NCI-H2196 (cell line): ENCODE measurements around the gene ANKRD11.
"Not testable (repeated sequence)": the region's sequence is repeated elsewhere in the genome, so short reads cannot be mapped to it uniquely, and the experiment has no call there.

Source experiments
- DNase-seq: peaks from one replicate; lab custom pipeline; 2025; ENCODE audit not compliant: unreplicated experiment; lab: John Stamatoyannopoulos, UW

ANKRD11 gene

DNA sequence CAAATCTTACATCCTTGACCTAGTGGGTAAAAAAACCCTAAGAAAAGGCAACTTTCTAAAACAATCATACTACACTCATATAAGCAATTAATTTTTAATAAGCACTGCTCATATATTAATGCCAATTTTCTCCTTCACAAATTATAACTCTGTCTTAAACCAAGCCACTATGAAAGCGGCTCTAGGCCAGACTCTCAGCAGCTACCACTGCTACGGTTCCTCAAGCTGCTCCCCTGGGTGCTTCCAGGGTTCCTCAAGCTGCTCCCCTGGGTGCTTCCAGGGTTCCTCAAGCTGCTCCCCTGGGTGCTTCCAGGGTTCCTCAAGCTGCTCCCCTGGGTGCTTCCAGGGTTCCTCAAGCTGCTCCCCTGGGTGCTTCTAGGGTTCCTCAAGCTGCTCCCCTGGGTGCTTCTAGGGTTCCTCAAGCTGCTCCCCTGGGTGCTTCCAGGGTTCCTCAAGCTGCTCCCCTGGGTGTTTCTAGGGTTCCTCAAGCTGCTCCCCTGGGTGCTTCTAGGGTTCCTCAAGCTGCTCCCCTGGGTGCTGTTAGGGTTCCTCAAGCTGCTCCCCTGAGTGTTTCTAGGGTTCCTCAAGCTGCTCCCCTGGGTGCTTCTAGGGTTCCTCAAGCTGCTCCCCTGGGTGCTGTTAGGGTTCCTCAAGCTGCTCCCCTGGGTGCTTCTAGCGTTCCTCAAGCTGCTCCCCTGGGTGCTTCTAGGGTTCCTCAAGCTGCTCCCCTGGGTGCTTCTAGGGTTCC, 35.8 kb downstream of the ANKRD11 start:
- DNase-seq = not testable (repeated sequence)

DNA sequence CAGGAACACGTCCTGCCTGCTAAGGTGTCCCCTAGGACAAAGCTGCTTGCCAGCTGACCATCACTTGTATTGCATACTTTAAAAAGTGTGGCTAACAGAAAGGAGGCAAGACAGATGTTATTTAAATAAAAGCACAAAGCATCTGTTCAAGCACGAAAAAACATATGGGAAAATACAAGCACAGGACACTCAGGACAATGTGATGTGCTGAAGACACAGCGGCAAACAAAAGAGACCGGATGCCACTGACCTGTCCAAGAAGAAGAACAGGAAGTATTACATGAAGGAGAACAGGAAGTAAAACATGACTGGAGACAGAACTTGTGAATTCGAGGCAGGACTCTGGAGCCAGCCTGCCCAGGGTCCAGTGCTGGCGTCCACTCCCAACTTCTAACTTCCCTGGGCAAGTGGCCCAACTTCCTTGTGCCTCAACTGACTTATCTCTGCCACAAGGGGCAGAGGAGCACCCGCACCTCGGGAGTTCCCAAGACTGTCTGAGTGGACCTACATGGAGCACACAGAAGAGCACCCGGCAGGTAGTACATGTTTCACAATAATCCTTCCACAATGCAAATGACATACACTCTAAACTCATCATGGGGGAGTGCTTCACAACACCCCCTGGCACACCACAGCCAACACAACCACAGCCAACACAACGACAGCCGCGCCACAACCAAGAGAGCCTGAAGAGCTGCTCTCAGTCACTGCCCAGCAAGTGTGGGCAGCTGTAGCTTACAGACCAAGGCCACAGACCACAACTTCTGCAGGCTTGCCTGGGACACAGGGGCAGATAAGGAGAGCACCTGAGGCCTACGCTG, 36.6 kb downstream of the ANKRD11 start:
- DNase-seq = no peak

- DNase-seq = no peak
Observed at GRCh38 chr16:89452925-89453324, 37.4 kb downstream of the ANKRD11 start.

GRCh38 chr16:89452241-89452640, 38.1 kb downstream of the ANKRD11 start:
- no peak for DNase-seq

DNA sequence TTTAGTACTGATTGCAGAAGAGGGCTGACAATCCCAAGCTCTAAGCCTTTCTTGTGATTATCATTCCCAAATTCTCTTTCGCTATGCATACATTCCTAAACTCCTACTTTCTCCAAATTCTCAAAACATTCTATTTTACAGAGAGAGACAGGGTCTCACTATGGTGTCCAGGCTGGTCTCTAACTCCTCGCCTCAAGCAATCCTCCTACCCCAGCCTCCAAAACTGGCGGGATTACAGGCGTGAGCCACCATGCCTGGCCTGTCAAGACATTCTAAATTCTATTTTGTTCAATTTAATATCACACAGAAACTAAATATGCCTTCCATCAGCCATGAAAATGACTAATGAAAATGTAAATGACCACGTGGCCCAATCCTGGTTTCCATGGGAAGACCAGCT, 39.8 kb downstream of the ANKRD11 start:
- DNase-seq = no peak

- no peak for DNase-seq
Observed at GRCh38 chr16:89449726-89450335, 40.5 kb downstream of the ANKRD11 start.

DNA sequence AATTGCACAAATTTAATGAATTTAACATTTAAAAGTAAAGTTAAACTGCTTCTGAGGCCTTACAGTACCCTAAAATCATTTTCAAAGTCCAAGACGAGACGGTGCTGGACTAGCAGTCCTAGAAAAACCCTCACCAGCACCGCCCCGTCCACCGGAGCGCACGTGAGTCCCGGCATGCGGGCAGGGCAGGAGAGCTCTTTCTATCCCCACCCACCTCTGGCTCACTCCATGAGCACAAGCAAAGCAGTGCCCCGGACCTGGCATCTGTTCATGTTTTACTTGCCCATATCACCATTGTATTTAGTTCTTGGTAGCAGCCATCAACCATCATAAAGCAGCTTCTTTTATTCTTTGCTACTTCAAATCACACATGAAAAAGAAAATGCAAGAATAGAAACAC, 41.7 kb downstream of the ANKRD11 start:
- no peak for DNase-seq

DNA sequence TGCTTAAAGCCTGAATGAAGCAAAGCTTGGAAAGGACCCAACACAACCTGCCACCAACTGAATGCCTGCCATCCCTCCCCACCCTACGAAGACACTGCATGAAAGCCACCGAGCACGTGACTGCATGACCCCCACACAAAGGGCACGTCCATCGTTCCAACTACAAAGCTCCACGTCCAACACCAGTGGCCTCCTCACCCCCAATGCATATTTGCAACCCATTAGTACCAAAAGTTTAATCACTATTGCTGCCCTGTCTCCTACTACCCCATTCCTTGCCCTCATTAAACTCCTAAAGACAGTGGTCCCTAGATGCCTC, 43.4 kb downstream of the ANKRD11 start:
- DNase-seq = no peak

DNA sequence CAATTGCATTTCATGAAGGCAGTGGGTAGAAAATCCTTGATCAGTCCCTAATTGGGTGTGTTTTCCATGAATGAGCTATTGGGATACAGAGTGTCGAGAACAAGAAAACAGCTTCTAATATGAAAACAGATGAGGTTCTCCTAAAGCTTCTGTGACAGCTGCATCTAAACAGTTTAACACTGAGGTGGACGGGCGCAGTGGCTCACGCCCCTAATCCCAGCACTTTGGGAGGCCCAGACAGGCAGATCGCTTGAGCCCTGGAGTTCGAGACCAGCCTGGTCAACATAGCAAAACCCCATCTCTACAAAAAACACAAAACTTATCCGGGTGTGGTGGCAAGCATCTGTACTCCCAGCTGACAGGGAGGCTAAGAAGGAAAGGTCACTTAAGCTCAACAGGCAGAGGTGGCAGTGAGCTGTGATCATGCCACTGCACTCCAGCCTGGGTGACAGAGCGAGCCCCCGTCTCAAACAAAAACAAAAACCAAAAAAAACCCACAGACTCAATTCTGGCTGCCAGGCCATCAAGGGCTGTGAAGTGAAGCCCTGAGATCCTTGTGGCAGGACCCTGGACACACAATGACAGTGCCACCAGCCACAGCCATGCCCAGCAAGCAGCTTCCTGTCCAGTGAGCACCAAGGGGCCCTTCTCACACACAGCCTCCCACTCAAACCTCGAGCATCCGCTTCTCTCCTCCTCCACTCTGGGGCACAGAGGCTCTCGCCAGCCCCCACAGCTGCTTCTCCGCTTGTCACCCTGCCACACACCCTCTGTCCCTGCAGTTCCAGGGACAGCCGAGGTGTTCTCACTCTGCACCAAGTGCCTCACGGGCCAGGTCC, 44.0 kb downstream of the ANKRD11 start:
- DNase-seq = no peak

- DNase-seq = no peak
Observed at GRCh38 chr16:89445166-89445565, 45.2 kb downstream of the ANKRD11 start.

DNA sequence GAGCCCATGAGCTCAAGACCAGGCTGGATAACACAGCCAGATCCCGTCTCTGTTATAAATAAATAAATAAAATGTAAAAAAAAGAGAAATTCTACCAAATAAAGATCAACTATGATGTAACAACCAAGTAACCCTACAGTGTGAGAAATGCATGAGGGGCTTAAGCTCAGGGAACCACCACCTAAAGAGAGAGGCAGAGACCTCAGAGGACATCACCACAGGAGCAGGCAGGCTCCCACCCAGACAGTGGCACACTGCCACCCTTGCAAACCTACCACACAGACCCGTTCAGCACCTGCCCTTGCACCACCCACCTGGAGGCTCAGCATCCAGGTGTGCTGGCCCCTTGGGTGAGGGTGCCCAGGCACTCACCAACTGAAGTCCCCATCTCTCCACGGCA, 45.6 kb downstream of the ANKRD11 start:
- no peak for DNase-seq

GRCh38 chr16:89444151-89444723, 46.1 kb downstream of the ANKRD11 start:
- no peak for DNase-seq

DNA sequence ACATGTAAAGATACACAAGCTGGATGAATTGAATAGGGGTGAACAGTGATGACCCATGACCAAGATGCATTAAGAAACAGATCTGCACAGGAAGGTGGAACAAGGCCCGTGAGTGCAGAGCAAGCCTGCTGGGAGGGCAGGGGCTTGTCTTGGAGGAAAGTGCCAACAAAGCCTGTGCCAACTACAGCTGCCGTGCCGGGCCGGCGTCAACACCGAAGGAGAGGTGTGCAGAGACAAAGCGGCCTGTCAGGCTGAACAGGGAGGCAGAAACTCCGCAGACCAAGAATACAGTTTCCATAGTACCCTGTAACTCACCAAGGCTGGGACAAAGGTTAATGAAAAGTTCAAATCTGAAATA, 46.7 kb downstream of the ANKRD11 start:
- no peak for DNase-seq

- DNase-seq = peak; percentile 22
Observed at GRCh38 chr16:89442990-89443726, 47.2 kb downstream of the ANKRD11 start.

GRCh38 chr16:89442588-89442987, 47.8 kb downstream of the ANKRD11 start:
- DNase-seq = no peak

DNA sequence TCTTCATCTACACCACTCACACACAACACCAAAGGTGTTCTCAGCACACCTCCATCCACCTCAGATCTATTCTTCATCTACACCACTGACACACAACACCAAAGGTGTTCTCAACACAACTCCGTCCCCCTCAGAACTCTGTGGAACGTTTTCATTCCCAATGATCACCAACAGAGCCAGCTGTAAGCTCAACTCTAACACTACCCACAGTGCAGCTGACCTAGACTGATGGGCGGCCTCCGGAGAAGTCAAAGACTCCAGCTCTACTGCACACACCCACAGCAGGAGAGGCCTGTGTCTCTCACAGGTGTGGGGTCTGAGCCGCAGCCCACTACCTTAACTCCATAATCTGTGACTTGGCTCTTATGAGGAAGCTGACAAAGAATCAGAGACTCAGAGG, 50.7 kb downstream of the ANKRD11 start:
- DNase-seq = no peak

GRCh38 chr16:89437991-89438390, 52.4 kb downstream of the ANKRD11 start:
- no peak for DNase-seq

DNA sequence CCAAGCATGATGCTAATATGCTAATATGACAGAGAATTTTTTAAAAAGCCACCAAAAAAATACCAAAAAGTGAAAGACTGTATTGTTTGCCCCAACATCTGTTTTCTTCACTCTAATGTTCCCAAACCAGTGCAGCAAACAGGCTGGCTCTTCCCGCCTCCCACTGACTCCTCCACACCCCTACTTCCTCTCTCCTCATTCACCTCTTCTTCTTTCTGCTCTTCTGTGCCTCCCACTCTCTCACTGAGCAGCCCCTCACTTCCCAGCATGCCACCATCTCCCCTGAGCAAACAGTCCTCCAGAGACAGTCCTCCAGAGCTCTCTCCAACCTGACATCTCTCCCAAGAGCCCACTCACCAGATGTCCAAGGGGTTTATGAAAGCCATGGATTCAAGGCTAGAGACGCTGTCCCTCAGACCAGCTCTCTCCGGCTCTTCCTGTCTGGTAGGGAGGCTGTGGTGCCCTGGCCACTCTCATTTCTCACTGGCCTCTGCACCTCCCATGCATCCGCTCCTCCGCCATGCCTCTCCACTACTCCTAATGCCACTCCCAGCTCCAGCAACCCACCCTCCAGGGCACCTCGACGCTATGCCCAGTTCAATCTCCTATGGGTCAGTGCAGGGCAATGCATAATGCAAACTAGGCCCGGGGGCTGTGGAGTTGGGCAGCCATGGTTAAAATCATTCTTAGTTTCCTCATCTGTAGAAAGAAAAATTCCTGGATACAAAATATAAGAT, 52.9 kb downstream of the ANKRD11 start:
- DNase-seq = no peak

DNA sequence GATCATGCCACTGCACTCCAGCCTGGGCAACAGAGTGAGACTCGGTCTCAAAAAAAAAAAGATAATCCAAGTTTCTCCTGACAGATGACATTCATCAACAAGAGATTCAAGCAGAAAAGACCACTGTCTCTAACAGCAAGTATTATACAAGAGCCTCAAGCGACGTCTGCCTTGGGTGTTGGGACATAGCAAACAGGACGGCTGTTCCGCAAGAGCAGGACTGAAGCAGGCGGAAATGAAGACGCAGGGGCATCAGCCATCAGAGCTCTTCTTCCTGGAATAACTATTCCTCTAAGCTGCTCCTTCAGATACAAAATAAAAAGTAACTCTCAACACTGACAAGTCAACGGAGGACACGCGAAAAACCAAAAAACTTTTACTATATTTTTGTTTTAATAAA, 54.0 kb downstream of the ANKRD11 start:
- DNase-seq = no peak

- DNase-seq = not testable (repeated sequence)
Observed at GRCh38 chr16:89435059-89435458, 55.3 kb downstream of the ANKRD11 start.
